Esophagus muscularis mucosa (tissue), 4 donors: ENCODE measurements around the gene PEG3. TPM values are rescaled to one million over a fixed set of nuclear protein-coding genes. Genes with fewer than 3 reads are reported as not detected.

Experiments used
- DNase-seq: peaks from one replicate; pipeline ENCODE4 v3.0.0-alpha.2; 2017; ENCODE audit errors: extremely low spot score
- H3K27ac ChIP-seq, 4 donors: fragments of 200-600 bp; sonication (generic); replicated peaks in 1 of 4; 1 replicate in 3 of 4; 2 replicates in 1 of 4; pipeline ENCODE4 v1.5.1; 2016 to 2019; ENCODE audit warnings: mild to moderate bottlenecking in 1 of 4
- H3K27me3 ChIP-seq, 4 donors: fragments of 200-600 bp; sonication (generic); one replicate each; pipeline versions ENCODE4 v1.5.1 to v1.6.0; 2016 to 2019
- H3K36me3 ChIP-seq, 4 donors: fragments of 200-600 bp; sonication (generic); one replicate each; pipeline ENCODE4 v1.5.1; 2016 to 2019
- H3K4me1 ChIP-seq, 4 donors: fragments of 200-600 bp; sonication (generic); one replicate each; pipeline ENCODE4 v1.5.1; 2016 to 2019
- H3K4me3 ChIP-seq, 4 donors: fragments of 200-600 bp; sonication (generic); 1 replicate in 2 of 4; 2 replicates in 2 of 4; pipeline ENCODE4 v1.5.1; 2016 to 2019; ENCODE audit warnings: mild to moderate bottlenecking in 4 of 4, moderate library complexity in 1 of 4
- H3K9me3 ChIP-seq, 4 donors: fragments of 200-600 bp; sonication (generic); 1 replicate in 3 of 4; 2 replicates in 1 of 4; pipeline ENCODE4 v1.5.1; 2016 to 2019
- EP300 ChIP-seq: sonication (generic); formaldehyde crosslinking; IDR thresholded peaks from one replicate; pipeline ENCODE4 v1.6.1; 2017; ENCODE audit warnings: antibody characterized with exemption
- POLR2A ChIP-seq: fragments of 450-650 bp; IDR thresholded peaks from one replicate; pipeline ENCODE4 v1.6.1; 2017; ENCODE audit warnings: antibody characterized with exemption, moderate library complexity, mild to moderate bottlenecking, low read depth
- POLR2AphosphoS5 ChIP-seq, 2 donors: sonication (generic); formaldehyde crosslinking; IDR thresholded peaks; one replicate each; pipeline ENCODE4 v1.6.1; 2017; ENCODE audit warnings: antibody characterized with exemption in 2 of 2
- WGBS: methylation state at CpG from one replicate; pipeline ENCODE4 v1.1.5; 2018; 5-methylcytosine and 5-hydroxymethylcytosine counted together
- intact Hi-C: fragments of 100-400 bp; cut with DNase I; formaldehyde crosslinking; loops from one replicate; pipeline ENCODE4 v1.15.1; 2023
- total RNA-seq, 4 donors: library from RNA; depleted of rRNA; stranded (reverse); fragments of >200 nt; gene quantifications; one replicate each; pipeline versions ENCODE4 v1.1.0 to v1.2.1, GENCODE V29; 2016
- TF ChIP-seq, protein P1 (sequence below), 3 experiments: fragments of 200-600 bp in 2 of 3; fragments of 450-650 bp in 1 of 3; sonication (generic) in 2 of 3; IDR thresholded peaks; one replicate each; pipeline ENCODE4 v1.5.1; 2017 to 2019; ENCODE audit warnings: antibody characterized with exemption in 3 of 3, mild to moderate bottlenecking in 2 of 3, moderate library complexity in 1 of 3

PEG3 gene
- total RNA-seq, 4 donors from 2014 or later: 9.8 to 13.7 (median 10.4) TPM

DNA sequence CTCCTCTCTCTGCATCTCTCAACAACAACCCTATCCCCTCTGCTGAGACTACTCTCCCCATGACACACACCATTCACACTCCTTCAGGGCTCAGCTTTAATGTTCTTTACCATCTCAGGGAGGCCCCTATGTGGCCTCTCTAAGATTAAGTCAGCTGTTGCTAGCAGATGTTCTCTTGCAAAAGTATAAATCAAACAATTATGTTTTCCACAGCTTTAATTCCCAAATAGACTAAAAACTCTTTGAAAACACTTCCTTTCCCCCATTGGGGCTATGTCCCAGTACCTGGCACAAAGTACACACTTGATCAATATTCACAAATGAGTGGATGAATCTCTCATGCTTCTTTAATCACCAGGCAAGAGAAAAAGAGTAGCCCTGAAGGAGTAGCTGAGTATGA lies 5.1 kb downstream of the PEG3 start:
- intact Hi-C loops: loop anchor here (5.0 kb wide), 1 partner anchor 88 kb away; no protein-coding TSS in a partner anchor
- TF ChIP-seq POLR2A (no peak), EP300 (no peak), POLR2AphosphoS5 (IDR thresholded peaks at IDR 0.05) (no peak)
- TF ChIP-seq, protein P1, sequence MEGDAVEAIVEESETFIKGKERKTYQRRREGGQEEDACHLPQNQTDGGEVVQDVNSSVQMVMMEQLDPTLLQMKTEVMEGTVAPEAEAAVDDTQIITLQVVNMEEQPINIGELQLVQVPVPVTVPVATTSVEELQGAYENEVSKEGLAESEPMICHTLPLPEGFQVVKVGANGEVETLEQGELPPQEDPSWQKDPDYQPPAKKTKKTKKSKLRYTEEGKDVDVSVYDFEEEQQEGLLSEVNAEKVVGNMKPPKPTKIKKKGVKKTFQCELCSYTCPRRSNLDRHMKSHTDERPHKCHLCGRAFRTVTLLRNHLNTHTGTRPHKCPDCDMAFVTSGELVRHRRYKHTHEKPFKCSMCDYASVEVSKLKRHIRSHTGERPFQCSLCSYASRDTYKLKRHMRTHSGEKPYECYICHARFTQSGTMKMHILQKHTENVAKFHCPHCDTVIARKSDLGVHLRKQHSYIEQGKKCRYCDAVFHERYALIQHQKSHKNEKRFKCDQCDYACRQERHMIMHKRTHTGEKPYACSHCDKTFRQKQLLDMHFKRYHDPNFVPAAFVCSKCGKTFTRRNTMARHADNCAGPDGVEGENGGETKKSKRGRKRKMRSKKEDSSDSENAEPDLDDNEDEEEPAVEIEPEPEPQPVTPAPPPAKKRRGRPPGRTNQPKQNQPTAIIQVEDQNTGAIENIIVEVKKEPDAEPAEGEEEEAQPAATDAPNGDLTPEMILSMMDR (IDR thresholded peaks at IDR 0.05): no peak
- no peak overlapping the region for H3K27ac ChIP-seq
- H3K4me3 ChIP-seq: no peak overlapping the region
- no peaks in the 10 kb centered on the region for H3K27me3 ChIP-seq
- no peak for DNase-seq
- peaks cover 0 to 6% (median 0%) of the 10 kb centered on the region in 4 donors for H3K9me3 ChIP-seq
- H3K4me1 ChIP-seq: peaks cover 4 to 19% (median 11%) of the 10 kb centered on the region in 4 donors
- H3K36me3 ChIP-seq: peaks cover 0 to 9% (median 2%) of the 10 kb centered on the region in 4 donors

DNA sequence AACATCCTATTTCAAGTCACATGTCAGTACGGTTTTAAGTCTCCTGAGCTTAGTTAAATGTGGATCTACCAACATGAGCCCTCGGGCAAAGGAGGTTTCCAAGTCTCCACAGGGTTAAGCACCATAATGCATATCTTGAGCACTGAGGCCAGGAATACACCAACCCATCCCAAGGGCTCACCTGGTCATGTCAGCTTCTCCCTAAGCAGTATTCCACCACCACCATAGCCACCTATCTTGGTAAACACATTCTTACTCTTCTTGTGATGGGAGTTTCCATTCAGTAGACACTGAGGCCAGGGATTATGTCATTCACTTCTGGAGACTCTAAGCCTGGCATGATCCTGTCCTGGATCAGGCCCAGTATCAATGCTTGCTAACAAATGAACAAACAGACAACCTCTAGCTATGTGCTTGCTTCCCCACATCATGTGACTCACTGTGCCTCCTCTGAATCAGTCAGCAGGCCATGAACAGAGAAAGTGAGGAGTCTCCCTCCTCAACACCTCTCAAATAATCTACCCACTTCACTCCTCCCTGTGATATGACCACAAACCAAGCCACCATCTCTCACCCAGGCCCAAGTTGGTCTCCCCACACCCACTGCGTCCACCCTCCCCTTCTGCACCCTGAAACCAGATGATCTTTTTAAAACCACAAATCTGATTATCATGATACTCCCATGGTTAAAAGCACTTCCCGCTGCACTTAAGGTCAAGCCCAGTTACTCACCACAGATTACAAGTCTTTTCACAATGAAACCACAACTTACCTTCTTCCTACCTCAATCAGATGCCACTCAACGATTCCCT lies 5.8 kb downstream of the PEG3 start:
- Histone ChIP-seq H3K9me3 (peaks cover 0 to 6% (median 0%) of the 10 kb centered on the region in 4 donors), H3K27me3 (no peaks in the 10 kb centered on the region), H3K27ac (no peak overlapping the region), H3K36me3 (peaks cover 0 to 9% (median 2%) of the 10 kb centered on the region in 4 donors), H3K4me1 (peaks cover 4 to 14% (median 9%) of the 10 kb centered on the region in 4 donors), H3K4me3 (no peak overlapping the region)
- intact Hi-C loops: loop anchor here (5.0 kb wide), 1 partner anchor 87 kb away; no protein-coding TSS in a partner anchor
- no peak for TF ChIP-seq POLR2A
- TF ChIP-seq, protein P1 (IDR thresholded peaks at IDR 0.05): no peak
- TF ChIP-seq POLR2AphosphoS5 (IDR thresholded peaks at IDR 0.05): no peak
- TF ChIP-seq EP300: no peak
- 76% methylated on average over 5 of the region's 5 CpGs for whole genome bisulfite sequencing
- no peak for DNase-seq

DNA sequence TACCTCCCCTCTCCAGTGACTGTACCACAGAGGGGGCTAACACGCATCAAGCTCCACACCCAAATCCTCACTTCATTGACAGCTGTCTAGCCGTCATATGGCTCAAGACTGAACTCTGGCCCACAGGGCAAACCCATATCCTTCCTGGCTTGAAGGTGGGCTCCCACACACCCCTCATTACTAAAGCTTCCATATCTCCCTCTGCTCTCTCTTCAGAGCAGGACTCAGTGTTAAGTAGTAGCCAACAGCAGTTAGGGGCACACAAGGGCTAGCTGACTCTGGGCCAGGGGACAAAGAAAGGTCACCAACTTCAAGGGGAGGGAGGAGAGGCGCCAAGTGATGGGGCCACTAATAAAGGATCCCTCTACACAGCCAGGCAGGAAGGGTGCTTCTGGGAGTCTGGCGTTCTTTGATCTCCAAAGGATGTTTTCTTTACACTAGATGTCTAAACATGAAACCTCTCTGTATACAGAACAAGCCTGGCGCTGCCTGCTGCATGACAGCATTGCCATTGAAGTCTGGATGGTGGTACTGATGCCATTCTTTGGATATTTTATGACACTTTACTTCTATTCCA lies 8.1 kb downstream of the PEG3 start:
- Histone ChIP-seq H3K4me1 (peaks cover 4 to 6% (median 4%) of the 10 kb centered on the region in 4 donors), H3K27ac (no peak overlapping the region), H3K4me3 (no peak overlapping the region), H3K27me3 (no peaks in the 10 kb centered on the region), H3K36me3 (peaks cover 0 to 9% (median 2%) of the 10 kb centered on the region in 4 donors), H3K9me3 (no peaks in the 10 kb centered on the region)
- DNase-seq: no peak
- no peak for TF ChIP-seq POLR2A
- no peak for TF ChIP-seq POLR2AphosphoS5 (IDR thresholded peaks at IDR 0.05)
- no peak for TF ChIP-seq EP300
- TF ChIP-seq, protein P1 (IDR thresholded peaks at IDR 0.05): no peak
- 66% methylated on average over 5 of the region's 5 CpGs for WGBS
- intact Hi-C loops: no loop called here

DNA sequence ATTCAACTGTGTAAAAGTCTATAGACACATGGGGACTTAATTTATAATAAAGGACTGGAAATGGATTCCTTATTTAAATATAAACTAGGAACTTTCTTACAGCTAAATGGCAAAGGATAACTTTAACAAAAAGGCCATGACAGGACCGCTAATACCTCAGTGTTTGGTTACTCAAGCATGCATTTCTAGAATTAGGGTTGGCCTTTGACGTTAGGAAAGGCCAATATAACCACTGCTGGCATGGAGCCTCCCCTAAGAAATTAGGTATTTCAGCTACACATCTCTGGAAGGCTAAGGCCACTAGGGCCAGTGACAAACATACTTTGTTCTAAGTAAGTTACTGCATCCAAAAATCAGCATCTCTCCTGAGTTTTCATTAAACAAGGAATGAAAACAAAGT lies 9.3 kb downstream of the PEG3 start:
- WGBS: 62% methylated on average over 2 of the region's 2 CpGs
- DNase-seq: no peak
- TF ChIP-seq POLR2A: no peak
- no peak for TF ChIP-seq EP300
- TF ChIP-seq, protein P1 (IDR thresholded peaks at IDR 0.05): no peak
- TF ChIP-seq POLR2AphosphoS5 (IDR thresholded peaks at IDR 0.05): no peak
- intact Hi-C loops: no loop called here
- no peaks in the 10 kb centered on the region for H3K27me3 ChIP-seq
- H3K9me3 ChIP-seq: no peaks in the 10 kb centered on the region
- peaks cover 0 to 9% (median 2%) of the 10 kb centered on the region in 4 donors for H3K36me3 ChIP-seq
- H3K4me1 ChIP-seq: no peaks in the 10 kb centered on the region
- no peak overlapping the region for H3K4me3 ChIP-seq
- no peak overlapping the region for H3K27ac ChIP-seq
